Measurements from ENCODE around the gene APBA1.
"Not testable (repeated sequence)": the region's sequence is repeated elsewhere in the genome, so short reads cannot be mapped to it uniquely, and the experiment has no call there.

Gene APBA1

DNA sequence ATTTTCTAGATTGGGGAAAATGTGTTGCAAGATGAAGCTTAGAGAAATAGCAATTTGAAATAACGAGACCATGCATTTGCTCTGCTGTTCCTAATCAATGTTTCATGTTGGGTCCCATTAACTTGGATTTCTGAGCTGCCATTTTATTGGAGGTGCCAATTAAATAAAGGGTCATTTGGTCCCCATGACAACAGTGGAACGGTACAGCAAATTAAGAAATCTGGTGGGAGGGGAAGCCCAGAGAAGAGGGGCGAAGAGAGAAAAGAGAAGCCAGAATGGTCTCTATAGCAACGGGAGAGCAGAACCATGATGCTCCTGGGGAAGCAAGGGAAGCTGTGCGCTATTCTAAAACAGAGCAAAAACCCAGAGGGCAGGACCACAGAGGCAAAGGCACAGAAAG lies 226.9 kb downstream of the APBA1 start:
- Histone ChIP-seq H3K36me3 (no peaks in the 10 kb centered on the region), H3K4me1 (ENCODE audit: control insufficient read depth in 1 of 2, insufficient read depth in 1 of 2, low read depth in 1 of 2, low read length in 1 of 2) (no peaks in the 10 kb centered on the region), H3K4me3 (ENCODE audit: low read depth in 1 of 2, low read length in 1 of 2) (no peak overlapping the region), H3K9me3 (no peaks in the 10 kb centered on the region), H3K27me3 (peaks cover 55% of the 10 kb centered on the region), H3K27ac (no peak overlapping the region)
- TF ChIP-seq, protein P1, sequence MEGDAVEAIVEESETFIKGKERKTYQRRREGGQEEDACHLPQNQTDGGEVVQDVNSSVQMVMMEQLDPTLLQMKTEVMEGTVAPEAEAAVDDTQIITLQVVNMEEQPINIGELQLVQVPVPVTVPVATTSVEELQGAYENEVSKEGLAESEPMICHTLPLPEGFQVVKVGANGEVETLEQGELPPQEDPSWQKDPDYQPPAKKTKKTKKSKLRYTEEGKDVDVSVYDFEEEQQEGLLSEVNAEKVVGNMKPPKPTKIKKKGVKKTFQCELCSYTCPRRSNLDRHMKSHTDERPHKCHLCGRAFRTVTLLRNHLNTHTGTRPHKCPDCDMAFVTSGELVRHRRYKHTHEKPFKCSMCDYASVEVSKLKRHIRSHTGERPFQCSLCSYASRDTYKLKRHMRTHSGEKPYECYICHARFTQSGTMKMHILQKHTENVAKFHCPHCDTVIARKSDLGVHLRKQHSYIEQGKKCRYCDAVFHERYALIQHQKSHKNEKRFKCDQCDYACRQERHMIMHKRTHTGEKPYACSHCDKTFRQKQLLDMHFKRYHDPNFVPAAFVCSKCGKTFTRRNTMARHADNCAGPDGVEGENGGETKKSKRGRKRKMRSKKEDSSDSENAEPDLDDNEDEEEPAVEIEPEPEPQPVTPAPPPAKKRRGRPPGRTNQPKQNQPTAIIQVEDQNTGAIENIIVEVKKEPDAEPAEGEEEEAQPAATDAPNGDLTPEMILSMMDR (IDR thresholded peaks at IDR 0.05), result no peak

DNA sequence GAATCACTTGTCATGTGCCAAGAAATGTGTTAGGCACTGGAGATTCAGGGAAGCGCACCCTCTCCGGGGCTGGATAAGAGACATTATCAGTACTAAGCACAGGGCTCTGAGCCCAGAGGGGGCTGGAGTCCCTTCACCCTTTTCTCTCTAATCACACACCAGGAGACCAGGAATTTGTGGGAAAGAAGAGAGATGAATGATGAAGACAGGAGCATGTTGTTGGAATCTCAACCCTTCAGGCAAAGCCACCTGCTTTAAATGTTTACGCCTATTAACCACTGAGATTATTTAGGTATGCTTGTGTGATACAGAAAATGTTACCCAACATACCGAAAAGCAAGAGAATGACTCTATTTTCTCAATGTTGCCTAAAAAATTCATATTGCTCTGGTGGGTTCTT lies 227.4 kb downstream of the APBA1 start:
- TF ChIP-seq, protein P1 (IDR thresholded peaks at IDR 0.05), result no peak
- no peak overlapping the region for H3K4me3 ChIP-seq (ENCODE audit: low read depth in 1 of 2, low read length in 1 of 2)
- H3K9me3 ChIP-seq, result no peaks in the 10 kb centered on the region
- peaks cover 53% of the 10 kb centered on the region for H3K27me3 ChIP-seq
- no peak overlapping the region for H3K27ac ChIP-seq
- H3K36me3 ChIP-seq, result no peaks in the 10 kb centered on the region
- no peaks in the 10 kb centered on the region for H3K4me1 ChIP-seq (ENCODE audit: control insufficient read depth in 1 of 2, insufficient read depth in 1 of 2, low read depth in 1 of 2, low read length in 1 of 2)

DNA sequence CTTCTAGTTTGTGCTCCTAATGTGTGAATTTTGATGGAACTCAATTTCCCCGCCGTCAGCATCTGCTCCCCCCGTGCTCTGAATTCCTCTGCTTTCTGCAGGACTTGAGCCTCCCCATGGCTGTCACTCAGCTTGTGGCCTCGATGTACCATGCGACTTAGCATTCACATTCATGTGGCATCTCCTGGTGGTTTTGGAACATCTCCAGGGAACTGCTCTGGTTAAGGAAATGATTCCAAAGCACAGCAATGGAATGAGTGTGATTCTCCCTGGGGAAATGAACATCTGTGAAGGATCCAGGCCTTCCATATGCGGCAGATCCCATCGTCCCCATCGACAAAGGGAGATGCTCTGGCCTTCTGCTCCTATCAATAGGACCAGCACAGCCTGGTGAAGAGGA lies 228.2 kb downstream of the APBA1 start:
- TF ChIP-seq, protein P1 (IDR thresholded peaks at IDR 0.05), result no peak
- Histone ChIP-seq H3K27me3 (peaks cover 53% of the 10 kb centered on the region), H3K4me1 (ENCODE audit: control insufficient read depth in 1 of 2, insufficient read depth in 1 of 2, low read depth in 1 of 2, low read length in 1 of 2) (no peaks in the 10 kb centered on the region), H3K27ac (no peak overlapping the region), H3K4me3 (ENCODE audit: low read depth in 1 of 2, low read length in 1 of 2) (no peak overlapping the region), H3K36me3 (no peaks in the 10 kb centered on the region), H3K9me3 (no peaks in the 10 kb centered on the region)

DNA sequence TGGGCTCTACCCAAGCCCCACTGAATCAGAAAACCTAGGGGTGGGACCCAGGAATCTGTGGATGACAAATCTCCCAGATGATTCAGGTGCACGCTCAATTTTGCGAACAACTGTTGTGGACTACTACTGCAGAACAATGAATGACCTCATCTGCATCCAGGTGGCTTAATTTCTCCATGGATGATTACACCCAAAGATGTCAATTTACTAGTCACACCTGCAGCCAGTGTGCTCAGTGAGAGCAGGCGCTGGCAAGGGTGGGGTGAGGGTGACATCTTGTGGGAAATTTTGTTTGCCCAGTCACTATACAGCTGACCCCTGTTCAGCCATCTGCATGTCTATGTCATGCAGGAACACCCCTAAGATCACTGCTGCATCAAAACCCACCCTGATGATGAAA lies 229.0 kb downstream of the APBA1 start:
- Histone ChIP-seq H3K36me3 (no peaks in the 10 kb centered on the region), H3K9me3 (no peaks in the 10 kb centered on the region), H3K27me3 (peaks cover 53% of the 10 kb centered on the region), H3K27ac (no peak overlapping the region), H3K4me3 (ENCODE audit: low read depth in 1 of 2, low read length in 1 of 2) (no peak overlapping the region), H3K4me1 (ENCODE audit: control insufficient read depth in 1 of 2, insufficient read depth in 1 of 2, low read depth in 1 of 2, low read length in 1 of 2) (no peaks in the 10 kb centered on the region)
- TF ChIP-seq, protein P1 (IDR thresholded peaks at IDR 0.05), result no peak

DNA sequence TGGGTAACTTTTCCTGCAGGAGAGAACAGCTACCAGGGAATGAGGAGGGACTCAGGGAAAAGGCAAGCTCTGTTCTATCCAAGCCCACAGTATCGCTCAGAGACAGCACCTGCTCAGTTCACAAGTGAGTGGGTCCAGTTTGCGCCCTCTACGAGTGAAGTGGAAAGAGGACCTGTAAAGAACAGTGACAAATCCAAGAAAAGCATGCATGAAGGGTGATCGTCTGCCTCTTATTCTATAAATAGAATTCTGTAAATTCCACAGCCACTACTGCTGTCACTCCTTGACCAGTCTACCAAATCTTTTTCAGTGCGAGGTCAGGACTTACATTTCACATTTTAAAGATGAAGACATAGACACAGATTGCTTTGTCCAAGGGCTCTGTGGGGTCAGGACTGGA lies 229.7 kb downstream of the APBA1 start:
- Histone ChIP-seq H3K9me3 (no peaks in the 10 kb centered on the region), H3K4me3 (ENCODE audit: low read depth in 1 of 2, low read length in 1 of 2) (no peak overlapping the region), H3K4me1 (ENCODE audit: control insufficient read depth in 1 of 2, insufficient read depth in 1 of 2, low read depth in 1 of 2, low read length in 1 of 2) (no peaks in the 10 kb centered on the region), H3K36me3 (no peaks in the 10 kb centered on the region), H3K27ac (no peak overlapping the region), H3K27me3 (peaks cover 53% of the 10 kb centered on the region)
- TF ChIP-seq, protein P1 (IDR thresholded peaks at IDR 0.05), result no peak

DNA sequence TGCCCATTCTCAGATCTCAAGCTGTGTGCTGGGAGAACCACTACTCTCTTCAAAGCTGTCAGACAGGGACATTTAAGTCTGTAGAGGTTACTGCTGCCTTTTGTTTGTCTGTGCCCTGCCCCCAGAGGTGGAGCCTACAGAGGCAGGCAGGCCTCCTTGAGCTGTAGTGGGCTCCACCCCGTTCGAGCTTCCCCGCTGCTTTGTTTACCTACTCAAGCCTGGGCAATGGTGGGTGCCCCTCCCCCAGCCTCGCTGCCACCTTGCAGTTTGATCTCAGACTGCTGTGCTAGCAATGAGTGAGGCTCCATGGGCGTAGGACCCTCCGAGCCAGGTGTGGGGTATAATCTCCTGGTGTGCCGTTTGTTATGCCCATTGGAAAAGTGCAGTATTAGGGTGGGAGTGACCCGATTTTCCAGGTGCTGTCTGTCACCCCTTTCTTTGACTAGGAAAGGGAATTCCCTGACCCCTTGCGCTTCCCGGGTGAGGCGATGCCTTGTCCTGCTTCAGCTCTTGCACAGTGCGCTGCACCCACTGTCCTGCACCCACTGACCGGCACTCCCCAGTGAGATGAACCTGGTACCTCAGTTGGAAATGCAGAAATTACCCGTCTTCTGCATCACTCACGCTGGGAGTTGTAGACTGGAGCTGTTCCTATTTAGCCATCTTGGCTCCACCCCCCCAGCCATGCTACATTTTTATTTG lies 231.8 kb downstream of the APBA1 start:
- not testable (repeated sequence) for H3K4me1 ChIP-seq (ENCODE audit: control insufficient read depth in 1 of 2, insufficient read depth in 1 of 2, low read depth in 1 of 2, low read length in 1 of 2); H3K27ac ChIP-seq; H3K36me3 ChIP-seq; H3K9me3 ChIP-seq; H3K4me3 ChIP-seq (ENCODE audit: low read depth in 1 of 2, low read length in 1 of 2)
- peaks cover 37% of the 10 kb centered on the region for H3K27me3 ChIP-seq

DNA sequence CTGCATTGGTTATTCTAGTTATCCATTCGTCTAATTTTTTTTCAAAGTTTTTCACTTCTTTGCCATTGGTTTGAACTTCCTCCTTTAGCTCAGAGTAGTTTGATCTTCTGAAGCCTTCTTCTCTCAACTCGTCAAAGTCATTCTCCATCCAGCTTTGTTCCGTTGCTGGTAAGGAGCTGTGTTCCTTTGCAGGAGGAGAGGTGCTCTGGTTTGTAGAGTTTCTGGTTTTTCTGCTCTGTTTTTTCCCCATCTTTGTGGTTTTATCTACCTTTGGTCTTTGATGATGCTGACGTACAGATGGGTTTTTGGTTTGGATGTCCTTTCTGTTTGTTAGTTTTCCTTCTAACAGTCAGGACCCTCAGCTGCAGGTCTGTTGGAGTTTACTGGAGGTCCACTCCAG lies 232.5 kb downstream of the APBA1 start:
- not testable (repeated sequence) for H3K36me3 ChIP-seq; H3K4me3 ChIP-seq (ENCODE audit: low read depth in 1 of 2, low read length in 1 of 2); H3K4me1 ChIP-seq (ENCODE audit: control insufficient read depth in 1 of 2, insufficient read depth in 1 of 2, low read depth in 1 of 2, low read length in 1 of 2); H3K9me3 ChIP-seq; H3K27ac ChIP-seq
- peaks cover 30% of the 10 kb centered on the region for H3K27me3 ChIP-seq
